K562 (cell line): ENCODE measurements around the gene OR10X1. TPM values are rescaled to one million over a fixed set of nuclear protein-coding genes. Genes with fewer than 3 reads are reported as not detected.
A peak's percentile ranks its signal among the peaks of the same experiment; 100 is the strongest.

Experiments used
- ATAC-seq: fragments of 200-7000 bp; cut with Tn5 transposase; 3 replicates; pipeline ENCODE4 v1.9.1; 2020; ENCODE audit warnings: moderate library complexity
- BruUV-seq: library from RNA; stranded (reverse); fragments of 400-500 nt; replicated peaks from 2 replicates; lab custom pipeline; 2021; lab: Mats Ljungman, UMichigan
- CTCF ChIA-PET: fragments of 300-600 bp; formaldehyde crosslinking; extraction: SDS; loops from one replicate; lab custom pipeline; 2021; ENCODE audit warnings: low intra/inter-chr PET ratio; lab: Yijun Ruan, JAX
- POLR2A ChIA-PET: fragments of 300-600, 350-650 bp; sonication (Branson Sonifier 250); formaldehyde crosslinking; extraction: SDS; loops from one replicate; lab custom pipeline; 2021; ENCODE audit warnings: antibody characterized with exemption, inconsistent platforms; lab: Yijun Ruan, JAX
- DNase-seq, 4 experiments: peaks; one replicate each; pipeline versions ENCODE4 v3.0.0 to v3.0.0-alpha.2; 2011 to 2018; ENCODE audit warnings: low spot score in 3 of 4, mixed read lengths in 3 of 4; ENCODE audit errors: extremely low read depth in 1 of 4
- FAIRE-seq: peaks from 2 replicates; lab custom pipeline; 2011; peaks lifted over from hg19 to GRCh38; lab: Jason Lieb, UNC
- H2AFZ ChIP-seq: 2 replicates; pipeline ENCODE4 v1.6.0; 2011; ENCODE audit warnings: low read depth, low read length, control low read depth, inconsistent platforms
- H3K27ac ChIP-seq: fragments of 200-600 bp; 3 replicates; pipeline ENCODE4 v1.8.0; 2011; ENCODE audit warnings: low read depth, mild to moderate bottlenecking, control low read depth, inconsistent platforms, low read length, moderate library complexity, mixed read lengths; ENCODE audit errors: extremely low read depth
- H3K27me3 ChIP-seq, 2 experiments: fragments of 300-600 bp in 1 of 2; 2 replicates in 1 of 2; 3 replicates in 1 of 2; pipeline versions ENCODE4 v1.6.0 to v1.8.0; 2011; ENCODE audit warnings: inconsistent platforms in 2 of 2, low read length in 2 of 2, mild to moderate bottlenecking in 1 of 2, mixed read lengths in 1 of 2, moderate library complexity in 1 of 2; ENCODE audit not compliant: control insufficient read depth in 2 of 2, insufficient read depth in 2 of 2
- H3K36me3 ChIP-seq: fragments of 300-600 bp; 3 replicates; pipeline ENCODE4 v1.8.0; 2011; ENCODE audit warnings: mild to moderate bottlenecking, low read length, inconsistent platforms; ENCODE audit not compliant: control insufficient read depth, insufficient read depth
- H3K4me1 ChIP-seq, 2 experiments: fragments of 200-600 bp in 1 of 2; replicated peaks in 1 of 2; 2 replicates in 1 of 2; 3 replicates in 1 of 2; pipeline versions ENCODE4 v1.5.1 to v1.8.0; 2011; ENCODE audit warnings: inconsistent platforms in 2 of 2, low read length in 2 of 2, mild to moderate bottlenecking in 1 of 2, mixed read lengths in 1 of 2, moderate library complexity in 1 of 2; ENCODE audit not compliant: control insufficient read depth in 2 of 2, insufficient read depth in 2 of 2
- H3K4me2 ChIP-seq: 2 replicates; pipeline ENCODE4 v1.6.1; 2011; ENCODE audit warnings: low read length, control low read depth, inconsistent platforms, mixed read lengths; ENCODE audit not compliant: insufficient read depth
- H3K4me3 ChIP-seq: fragments of 200-600 bp; sonication (generic), shearing (Covaris generic); 2 replicates; pipeline ENCODE4 v1.5.1; 2016; ENCODE audit warnings: control low read depth, inconsistent platforms
- H3K79me2 ChIP-seq: fragments of 200-600 bp; 3 replicates; pipeline ENCODE4 v1.8.0; 2011; ENCODE audit warnings: low read length, inconsistent platforms; ENCODE audit not compliant: control insufficient read depth, insufficient read depth
- H3K9ac ChIP-seq, 2 experiments: 2 replicates each; pipeline versions ENCODE4 v1.6.0 to v1.6.1; 2011; ENCODE audit warnings: low read depth in 2 of 2, low read length in 2 of 2, control low read depth in 1 of 2, inconsistent platforms in 1 of 2, mild to moderate bottlenecking in 1 of 2, mixed read lengths in 1 of 2; ENCODE audit not compliant: insufficient read depth in 1 of 2
- H3K9me1 ChIP-seq: one replicate; pipeline ENCODE4 v1.6.0; 2011; ENCODE audit warnings: inconsistent platforms, mild to moderate bottlenecking, low read length, moderate library complexity; ENCODE audit not compliant: control insufficient read depth, insufficient read depth
- H3K9me3 ChIP-seq: replicated peaks from 2 replicates; pipeline ENCODE4 v1.5.1; 2011; ENCODE audit warnings: low read depth, low read length, inconsistent platforms; ENCODE audit not compliant: control insufficient read depth, insufficient read depth
- H4K20me1 ChIP-seq: replicated peaks from 2 replicates; pipeline ENCODE4 v1.6.1; 2011; ENCODE audit warnings: low read length, inconsistent platforms, mixed read lengths; ENCODE audit not compliant: control insufficient read depth, insufficient read depth
- FOXP4 ChIP-seq: sonication (generic); formaldehyde crosslinking; IDR thresholded peaks from 2 replicates; pipeline ENCODE4 v1.8.0; 2022; ENCODE audit warnings: mild to moderate bottlenecking, missing genetic modification reagents, borderline replicate concordance
- HMG20A ChIP-seq: fragments of 450-650 bp; formaldehyde crosslinking; conservative IDR thresholded peaks from 2 replicates; pipeline ENCODE4 v1.4.0; 2020; ENCODE audit warnings: mild to moderate bottlenecking, mixed read lengths
- NFE2L1 ChIP-seq: fragments of 450-650 bp; IDR thresholded peaks from 2 replicates; pipeline ENCODE4 v1.6.1; 2016; ENCODE audit warnings: missing genetic modification characterization, low read depth, mild to moderate bottlenecking, missing compliant biosample characterization, moderate library complexity, borderline replicate concordance
- NR3C1 ChIP-seq: sonication (generic); formaldehyde crosslinking; IDR thresholded peaks from 2 replicates; pipeline ENCODE4 v1.8.1; 2022; ENCODE audit warnings: missing genetic modification reagents
- RFX1 ChIP-seq: fragments of 450-650 bp; IDR thresholded peaks from 2 replicates; pipeline ENCODE4 v1.6.1; 2016; ENCODE audit warnings: mild to moderate bottlenecking, moderate library complexity
- SPI1 ChIP-seq: IDR thresholded peaks from 2 replicates; pipeline ENCODE4 v1.6.1; 2011; ENCODE audit warnings: low read depth, low read length, control low read depth, borderline replicate concordance
- TAF9B ChIP-seq: fragments of 450-650 bp; IDR thresholded peaks from 2 replicates; pipeline ENCODE4 v1.6.1; 2018; ENCODE audit warnings: mild to moderate bottlenecking; ENCODE audit not compliant: partially characterized antibody
- ZBTB7A ChIP-seq: IDR thresholded peaks from 2 replicates; pipeline ENCODE4 v1.6.1; 2011; ENCODE audit warnings: low read depth, mild to moderate bottlenecking, low read length, moderate library complexity, borderline replicate concordance; ENCODE audit not compliant: control insufficient read depth
- ZNF232 ChIP-seq: sonication (generic); formaldehyde crosslinking; IDR thresholded peaks from 2 replicates; pipeline ENCODE4 v1.8.0; 2022; ENCODE audit warnings: mild to moderate bottlenecking, missing genetic modification reagents
- ZNF431 ChIP-seq: sonication (generic); formaldehyde crosslinking; IDR thresholded peaks from 2 replicates; pipeline ENCODE4 v1.8.0; 2022; ENCODE audit warnings: mild to moderate bottlenecking, missing genetic modification reagents
- ZNF589 ChIP-seq: fragments of 200-800 bp; sonication (Bioruptor generic); IDR thresholded peaks from 2 replicates; pipeline ENCODE4 v1.6.1; 2016; ENCODE audit warnings: low read depth, missing genetic modification characterization, missing compliant biosample characterization
- ZNF780A ChIP-seq: fragments of 250-450 bp; sonication (Bioruptor Pico); IDR thresholded peaks from 2 replicates; pipeline ENCODE4 v1.5.0; 2021; ENCODE audit warnings: mild to moderate bottlenecking
- WGBS: fragments of 100-300 bp; shearing (Covaris generic); methylation state at CpG from one replicate; pipeline ENCODE4 v1.1.6; 2016; ENCODE audit warnings: low coverage, mixed read lengths; ENCODE audit not compliant: insufficient coverage; ENCODE audit errors: missing lambda C conversion rate; 5-methylcytosine and 5-hydroxymethylcytosine counted together
- in situ Hi-C: fragments of 300-500 bp; cut with MboI; formaldehyde crosslinking; loops from 4 replicates; pipeline ENCODE4 v1.15.0; 2018; ENCODE audit warnings: inconsistent platforms, mixed read lengths
- intact Hi-C: fragments of 100-400 bp; cut with micrococcal nuclease; formaldehyde crosslinking; loops from 2 replicates; pipeline ENCODE4 v1.14.2; 2022
- polyA plus RNA-seq, 8 experiments: library from polyadenylated mRNA; depleted of rRNA in 4 of 8; stranded (reverse) in 5 of 8; unstranded in 3 of 8; fragments of >200 nt; fragmentation: Nextera tagmentation in 2 of 8; fragmentation: Illumina TruSeq in 1 of 8; extraction: Ambion mirVana in 2 of 8; extraction: Trizol in 1 of 8; gene quantifications; 2 replicates each; pipeline versions ENCODE4 v1.2.1 to v1.2.3, GENCODE V29; 2011 to 2014; ENCODE audit warnings: inconsistent platforms in 1 of 8, missing spikeins in 1 of 8
- total RNA-seq, 7 experiments: library from RNA; depleted of rRNA in 6 of 7; stranded (reverse); fragments of >200 nt in 6 of 7; fragmentation: Illumina TruSeq in 2 of 7; extraction: Trizol in 2 of 7; gene quantifications; 2 replicates each; pipeline versions ENCODE4 v1.2.1 to v1.2.3, GENCODE V29; 2011 to 2021; ENCODE audit warnings: low replicate concordance in 1 of 7
- TF ChIP-seq, protein P1 (sequence below): fragments of 450-650 bp; conservative IDR thresholded peaks from 2 replicates; pipeline ENCODE4 v1.6.1; 2016; ENCODE audit warnings: missing genetic modification characterization, low read depth, mild to moderate bottlenecking, control low read depth, missing compliant biosample characterization

Gene OR10X1
- total and polyA plus RNA-seq, 9 of the 15 experiments (the other 6 are each of a cell fraction or from before 2014, with no cell fraction given), result not detected

- ATAC-seq (no peak), DNase-seq (no peak)
- no TSS peak for BruUV-seq
Measured at GRCh38 chr1:158600735-158601134, 21.0 kb upstream of the OR10X1 start.

GRCh38 chr1:158586942-158587341 is 7.2 kb upstream of the OR10X1 start:
- TF ChIP-seq FOXP4 (no peak), ZNF780A (CRISPR knock-in tag) (no peak), NR3C1 (CRISPR knock-in tag) (no peak), HMG20A (CRISPR knock-in tag) (no peak), ZNF431 (CRISPR knock-in tag) (no peak)

More at GRCh38 chr1:158600735-158601134, 21.0 kb upstream of the OR10X1 start:
- H3K4me1 ChIP-seq, result no peaks in the 10 kb centered on the region
- H3K9me3 ChIP-seq, result no peaks in the 10 kb centered on the region
- H3K27ac ChIP-seq, result no peak overlapping the region
- intact Hi-C loops, result no loop called here
- CTCF ChIA-PET, result no interaction called here
- H2AFZ ChIP-seq, result no peak overlapping the region
- no peaks in the 10 kb centered on the region for H4K20me1 ChIP-seq
- no peak overlapping the region for H3K9ac ChIP-seq
- TF ChIP-seq ZNF232 (CRISPR knock-in tag), result no peak
- no peak for TF ChIP-seq ZBTB7A
- TF ChIP-seq SPI1, result peak; percentile 64; the same call in 1 of the 2 replicates
- TF ChIP-seq, protein P1, sequence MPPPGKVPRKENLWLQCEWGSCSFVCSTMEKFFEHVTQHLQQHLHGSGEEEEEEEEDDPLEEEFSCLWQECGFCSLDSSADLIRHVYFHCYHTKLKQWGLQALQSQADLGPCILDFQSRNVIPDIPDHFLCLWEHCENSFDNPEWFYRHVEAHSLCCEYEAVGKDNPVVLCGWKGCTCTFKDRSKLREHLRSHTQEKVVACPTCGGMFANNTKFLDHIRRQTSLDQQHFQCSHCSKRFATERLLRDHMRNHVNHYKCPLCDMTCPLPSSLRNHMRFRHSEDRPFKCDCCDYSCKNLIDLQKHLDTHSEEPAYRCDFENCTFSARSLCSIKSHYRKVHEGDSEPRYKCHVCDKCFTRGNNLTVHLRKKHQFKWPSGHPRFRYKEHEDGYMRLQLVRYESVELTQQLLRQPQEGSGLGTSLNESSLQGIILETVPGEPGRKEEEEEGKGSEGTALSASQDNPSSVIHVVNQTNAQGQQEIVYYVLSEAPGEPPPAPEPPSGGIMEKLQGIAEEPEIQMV (tag), result no peak
- no peak for TF ChIP-seq ZNF589
- TF ChIP-seq NFE2L1, result no peak
- TF ChIP-seq TAF9B, result no peak
- no peak for TF ChIP-seq RFX1
- TF ChIP-seq, all 486 proteins: peak for 1
- Histone ChIP-seq H3K9me1 (no peaks in the 10 kb centered on the region), H3K4me2 (no peak overlapping the region), H3K27me3 (no peaks in the 10 kb centered on the region), H3K79me2 (no peaks in the 10 kb centered on the region), H3K4me3 (no peak overlapping the region), H3K36me3 (no peaks in the 10 kb centered on the region)
- FAIRE-seq, result no peak
- in situ Hi-C loops, result no loop called here
- POLR2A ChIA-PET, result no interaction called here
- WGBS, result 9% methylated on average over 2 of the region's 2 CpGs

More at GRCh38 chr1:158586942-158587341, 7.2 kb upstream of the OR10X1 start:
- 0% methylated on average over 1 of the region's 1 CpG for WGBS
- intact Hi-C loops (no loop called here), in situ Hi-C loops (no loop called here)
- Histone ChIP-seq H3K79me2 (no peaks in the 10 kb centered on the region), H3K9me3 (no peaks in the 10 kb centered on the region), H2AFZ (no peak overlapping the region), H3K4me1 (no peaks in the 10 kb centered on the region), H3K27me3 (no peaks in the 10 kb centered on the region), H3K4me3 (no peak overlapping the region), H3K9ac (no peak overlapping the region), H3K9me1 (no peaks in the 10 kb centered on the region), H3K27ac (no peak overlapping the region), H3K36me3 (no peaks in the 10 kb centered on the region), H4K20me1 (no peaks in the 10 kb centered on the region), H3K4me2 (no peak overlapping the region)
- ChIA-PET CTCF (no interaction called here), POLR2A (no interaction called here)
- no TSS peak for BruUV-seq
- no peak for FAIRE-seq
- no peak for ATAC-seq
- no peak for DNase-seq
